ENCODE data around the gene NHLH2. TPM values are rescaled to one million over a fixed set of nuclear protein-coding genes. Genes with fewer than 3 reads are reported as not detected.

NHLH2 gene
- total and polyA plus RNA-seq, 5 donors from 2014 or later, result not detected

DNA sequence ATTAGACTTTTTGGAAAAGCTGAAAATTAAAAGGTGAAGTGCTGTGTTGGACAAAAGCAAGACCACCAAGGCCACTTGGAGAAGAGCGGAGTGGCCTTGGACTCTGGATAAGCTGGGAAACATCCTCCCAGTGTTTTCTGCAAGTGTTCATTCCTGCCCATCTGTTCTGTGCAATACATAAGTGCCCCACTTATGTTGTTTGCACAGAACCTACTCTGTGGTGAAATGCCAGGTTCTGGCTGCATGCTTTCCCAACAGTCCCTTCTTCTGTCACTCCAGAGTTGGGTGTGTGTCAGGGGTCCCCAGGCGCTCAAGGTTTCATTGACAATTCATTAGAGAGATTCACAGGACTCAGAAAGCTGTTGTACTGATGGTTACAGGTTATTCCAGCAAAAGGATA is 30.3 kb downstream of the NHLH2 start:
- peaks cover 3% of the 10 kb centered on the region for H3K4me1 ChIP-seq (ENCODE audit: control insufficient read depth, insufficient read depth, low read length, poor library complexity, severe bottlenecking)
- no peak overlapping the region for H3K4me3 ChIP-seq (ENCODE audit: low read depth, low read length)
- no peak for ATAC-seq (ENCODE audit: low read depth in 2 of 2)
- no peaks in the 10 kb centered on the region for H3K9me3 ChIP-seq (ENCODE audit: control insufficient read depth in 2 of 2, low read length in 2 of 2)
- H3K27ac Mint-ChIP-seq, result no peak overlapping the region
- no peak overlapping the region for H3K27ac ChIP-seq (ENCODE audit: insufficient read depth, low read length, poor library complexity, severe bottlenecking)
- H3K4me1 Mint-ChIP-seq, result no peaks in the 10 kb centered on the region
- DNase-seq, result no peak
- H3K9me3 Mint-ChIP-seq, result no peaks in the 10 kb centered on the region
- H3K27me3 ChIP-seq (ENCODE audit: control insufficient read depth, insufficient read depth, low read length), result peaks cover 7% of the 10 kb centered on the region
- H3K36me3 Mint-ChIP-seq, result no peaks in the 10 kb centered on the region
- H3K36me3 ChIP-seq (ENCODE audit: control insufficient read depth, insufficient read depth, low read length), result no peaks in the 10 kb centered on the region
- H3K4me3 Mint-ChIP-seq, result no peak overlapping the region
- H3K27me3 Mint-ChIP-seq, result peaks cover 15% of the 10 kb centered on the region

DNA sequence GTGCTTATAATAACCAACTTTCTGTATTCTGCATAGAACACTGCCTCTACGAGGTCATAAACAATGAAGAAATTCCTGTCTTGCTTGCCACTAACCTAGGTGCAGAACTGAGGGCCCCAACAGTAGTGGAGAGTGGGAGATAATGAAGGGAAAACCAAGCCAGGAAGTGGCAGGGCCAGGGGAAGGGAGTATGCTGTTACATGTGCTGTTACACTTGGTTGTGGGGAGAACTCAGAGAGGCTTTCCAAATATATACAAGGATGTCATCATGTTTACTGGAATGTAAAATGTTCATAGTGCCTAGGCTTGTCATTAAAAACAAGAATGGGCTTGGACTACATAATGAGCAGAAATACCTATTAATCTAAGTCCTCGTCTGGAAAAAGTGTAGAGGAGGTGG is 31.1 kb downstream of the NHLH2 start:
- ATAC-seq (ENCODE audit: low read depth in 2 of 2) (no peak), DNase-seq (no peak)
- no peaks in the 10 kb centered on the region for H3K36me3 Mint-ChIP-seq
- no peaks in the 10 kb centered on the region for H3K9me3 Mint-ChIP-seq
- H3K4me3 Mint-ChIP-seq, result no peak overlapping the region
- no peak overlapping the region for H3K27ac ChIP-seq (ENCODE audit: insufficient read depth, low read length, poor library complexity, severe bottlenecking)
- peaks cover 18% of the 10 kb centered on the region for H3K27me3 Mint-ChIP-seq
- H3K27me3 ChIP-seq (ENCODE audit: control insufficient read depth, insufficient read depth, low read length), result peaks cover 5% of the 10 kb centered on the region
- no peak overlapping the region for H3K27ac Mint-ChIP-seq
- H3K36me3 ChIP-seq (ENCODE audit: control insufficient read depth, insufficient read depth, low read length), result no peaks in the 10 kb centered on the region
- H3K9me3 ChIP-seq (ENCODE audit: control insufficient read depth in 2 of 2, low read length in 2 of 2), result no peaks in the 10 kb centered on the region
- H3K4me1 ChIP-seq (ENCODE audit: control insufficient read depth, insufficient read depth, low read length, poor library complexity, severe bottlenecking), result peaks cover 3% of the 10 kb centered on the region
- no peak overlapping the region for H3K4me3 ChIP-seq (ENCODE audit: low read depth, low read length)
- no peaks in the 10 kb centered on the region for H3K4me1 Mint-ChIP-seq

DNA sequence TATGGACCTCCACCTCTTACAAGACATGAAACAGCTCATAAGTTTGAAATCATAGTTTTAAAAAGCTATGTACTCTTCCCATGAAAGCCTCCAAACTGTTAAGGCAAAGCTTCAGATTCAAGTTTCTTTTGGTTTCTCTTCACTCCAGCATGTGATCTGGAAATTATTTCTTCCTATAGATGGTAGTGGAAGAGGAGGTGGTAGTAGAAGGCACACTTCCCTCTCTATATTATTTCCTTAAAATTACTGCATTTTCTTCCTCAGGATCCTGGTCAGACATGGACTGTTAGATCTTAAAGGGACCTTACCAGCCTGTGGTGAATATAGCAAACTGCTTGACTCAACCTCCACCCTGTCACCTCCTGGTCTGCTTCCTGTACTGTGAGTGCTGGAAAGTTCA is 31.9 kb downstream of the NHLH2 start:
- ATAC-seq (ENCODE audit: low read depth in 2 of 2), result no peak
- Mint-ChIP-seq H3K4me1 (no peaks in the 10 kb centered on the region), H3K36me3 (no peaks in the 10 kb centered on the region), H3K9me3 (no peaks in the 10 kb centered on the region), H3K27ac (no peak overlapping the region), H3K27me3 (peaks cover 19% of the 10 kb centered on the region), H3K4me3 (no peak overlapping the region)
- no peak for DNase-seq
- Histone ChIP-seq H3K36me3 (ENCODE audit: control insufficient read depth, insufficient read depth, low read length) (no peaks in the 10 kb centered on the region), H3K27me3 (ENCODE audit: control insufficient read depth, insufficient read depth, low read length) (peaks cover 3% of the 10 kb centered on the region), H3K4me1 (ENCODE audit: control insufficient read depth, insufficient read depth, low read length, poor library complexity, severe bottlenecking) (peaks cover 3% of the 10 kb centered on the region), H3K9me3 (ENCODE audit: control insufficient read depth in 2 of 2, low read length in 2 of 2) (no peaks in the 10 kb centered on the region), H3K4me3 (ENCODE audit: low read depth, low read length) (no peak overlapping the region), H3K27ac (ENCODE audit: insufficient read depth, low read length, poor library complexity, severe bottlenecking) (no peak overlapping the region)

DNA sequence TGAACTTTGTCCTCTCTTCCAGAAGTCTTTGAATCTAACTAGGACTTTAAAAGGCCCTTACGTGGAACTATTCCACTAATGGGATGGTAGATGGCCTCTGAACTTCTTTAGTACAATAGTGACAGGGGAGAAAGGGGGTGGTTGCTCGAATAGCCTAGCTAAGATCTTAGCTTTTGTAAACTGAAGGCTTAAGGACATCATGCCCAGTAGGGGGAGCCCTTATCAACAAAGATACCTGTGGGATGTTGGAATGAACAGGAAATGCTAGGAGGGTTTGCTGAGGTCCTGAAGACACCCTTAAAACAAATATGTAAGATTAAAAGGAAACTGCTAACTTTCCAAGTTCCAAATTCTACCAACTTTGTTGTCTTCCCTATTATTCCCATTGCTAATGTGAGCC is 33.2 kb downstream of the NHLH2 start:
- Mint-ChIP-seq H3K27ac (no peak overlapping the region), H3K4me1 (no peaks in the 10 kb centered on the region), H3K9me3 (no peaks in the 10 kb centered on the region), H3K36me3 (no peaks in the 10 kb centered on the region), H3K27me3 (peaks cover 10% of the 10 kb centered on the region), H3K4me3 (no peak overlapping the region)
- Histone ChIP-seq H3K27me3 (ENCODE audit: control insufficient read depth, insufficient read depth, low read length) (peaks cover 2% of the 10 kb centered on the region), H3K4me3 (ENCODE audit: low read depth, low read length) (no peak overlapping the region), H3K36me3 (ENCODE audit: control insufficient read depth, insufficient read depth, low read length) (no peaks in the 10 kb centered on the region), H3K4me1 (ENCODE audit: control insufficient read depth, insufficient read depth, low read length, poor library complexity, severe bottlenecking) (peaks cover 3% of the 10 kb centered on the region), H3K9me3 (ENCODE audit: control insufficient read depth in 2 of 2, low read length in 2 of 2) (no peaks in the 10 kb centered on the region), H3K27ac (ENCODE audit: insufficient read depth, low read length, poor library complexity, severe bottlenecking) (no peak overlapping the region)
- no peak for ATAC-seq (ENCODE audit: low read depth in 2 of 2)
- DNase-seq, result peak in 2 of 3 donors; percentile 9 to 67

DNA sequence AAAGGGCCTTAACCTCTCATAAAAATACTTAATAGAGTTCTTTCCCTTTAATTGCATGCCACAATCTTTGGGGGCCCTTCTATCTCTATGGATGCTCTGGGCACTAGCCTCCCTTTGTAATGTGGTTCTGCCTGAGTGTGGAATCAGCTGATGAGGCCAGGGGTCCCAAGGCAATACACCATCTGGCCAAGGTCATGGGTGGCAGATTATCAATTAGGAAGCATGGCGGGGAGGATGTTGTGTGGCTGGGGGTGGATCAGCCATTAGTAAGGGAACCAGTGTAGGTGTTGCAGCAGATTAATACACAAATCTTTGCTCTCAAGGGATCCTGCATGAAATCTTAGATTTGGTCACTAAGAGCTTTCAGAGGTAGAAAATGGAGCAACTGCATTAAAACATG is 35.3 kb downstream of the NHLH2 start:
- no peak overlapping the region for H3K4me3 ChIP-seq (ENCODE audit: low read depth, low read length)
- ATAC-seq (ENCODE audit: low read depth in 2 of 2), result no peak
- peaks cover 3% of the 10 kb centered on the region for H3K4me1 ChIP-seq (ENCODE audit: control insufficient read depth, insufficient read depth, low read length, poor library complexity, severe bottlenecking)
- Mint-ChIP-seq H3K4me1 (no peaks in the 10 kb centered on the region), H3K27ac (no peak overlapping the region), H3K4me3 (no peak overlapping the region), H3K36me3 (no peaks in the 10 kb centered on the region), H3K9me3 (peaks cover 0 to 4% (median 0%) of the 10 kb centered on the region in 7 donors), H3K27me3 (peaks cover 10% of the 10 kb centered on the region)
- peaks cover 5% of the 10 kb centered on the region for H3K27me3 ChIP-seq (ENCODE audit: control insufficient read depth, insufficient read depth, low read length)
- no peaks in the 10 kb centered on the region for H3K9me3 ChIP-seq (ENCODE audit: control insufficient read depth in 2 of 2, low read length in 2 of 2)
- no peak overlapping the region for H3K27ac ChIP-seq (ENCODE audit: insufficient read depth, low read length, poor library complexity, severe bottlenecking)
- no peak for DNase-seq
- H3K36me3 ChIP-seq (ENCODE audit: control insufficient read depth, insufficient read depth, low read length), result no peaks in the 10 kb centered on the region

DNA sequence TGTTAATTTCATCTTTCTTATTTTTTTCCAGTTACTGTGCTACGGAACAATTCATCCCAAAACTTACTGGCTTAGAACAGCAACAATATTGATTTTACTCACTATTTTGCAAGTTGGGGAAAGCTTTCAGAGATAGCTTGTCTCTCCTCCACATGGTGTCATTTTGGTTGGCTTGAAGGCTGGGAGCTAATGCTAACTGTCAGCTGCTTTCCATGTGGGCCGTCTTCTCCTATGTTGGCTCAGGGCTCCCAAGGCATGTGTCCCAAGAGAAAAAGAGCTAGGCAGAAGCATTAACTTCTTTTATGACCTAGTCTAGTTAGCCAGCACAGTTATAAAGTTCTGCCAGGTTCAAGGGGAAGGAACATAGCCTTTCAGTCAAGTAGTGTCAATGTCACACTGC is 38.5 kb downstream of the NHLH2 start:
- peaks cover 0 to 4% (median 0%) of the 10 kb centered on the region in 7 donors for H3K9me3 Mint-ChIP-seq
- H3K4me3 ChIP-seq (ENCODE audit: low read depth, low read length), result no peak overlapping the region
- H3K4me1 Mint-ChIP-seq, result no peaks in the 10 kb centered on the region
- no peaks in the 10 kb centered on the region for H3K4me1 ChIP-seq (ENCODE audit: control insufficient read depth, insufficient read depth, low read length, poor library complexity, severe bottlenecking)
- H3K4me3 Mint-ChIP-seq, result no peak overlapping the region
- no peak for DNase-seq
- H3K27me3 Mint-ChIP-seq, result peaks cover 15% of the 10 kb centered on the region
- peaks cover 5% of the 10 kb centered on the region for H3K27me3 ChIP-seq (ENCODE audit: control insufficient read depth, insufficient read depth, low read length)
- no peaks in the 10 kb centered on the region for H3K36me3 ChIP-seq (ENCODE audit: control insufficient read depth, insufficient read depth, low read length)
- ATAC-seq (ENCODE audit: low read depth in 2 of 2), result no peak
- no peak overlapping the region for H3K27ac Mint-ChIP-seq
- no peak overlapping the region for H3K27ac ChIP-seq (ENCODE audit: insufficient read depth, low read length, poor library complexity, severe bottlenecking)
- H3K36me3 Mint-ChIP-seq, result no peaks in the 10 kb centered on the region
- H3K9me3 ChIP-seq (ENCODE audit: control insufficient read depth in 2 of 2, low read length in 2 of 2), result no peaks in the 10 kb centered on the region

DNA sequence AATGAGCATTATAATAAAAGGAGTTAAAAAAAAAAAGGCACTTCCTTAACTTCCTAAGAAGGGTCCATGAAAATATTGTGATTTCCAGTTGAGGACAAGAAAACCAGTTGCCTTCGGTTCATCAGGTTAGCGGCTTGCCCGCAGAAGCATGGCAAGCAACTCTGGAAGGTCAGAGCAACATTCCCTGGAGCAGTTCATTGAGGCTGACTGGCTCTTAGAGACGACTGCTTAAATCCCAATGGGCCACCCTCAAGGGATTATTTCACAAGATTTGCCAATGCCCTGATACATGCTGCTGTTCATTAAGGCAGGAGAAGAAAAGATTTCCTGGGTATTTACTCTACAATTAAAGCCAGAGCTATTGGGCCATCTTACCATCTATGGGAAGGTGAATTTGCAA is 43.4 kb downstream of the NHLH2 start:
- H3K27ac Mint-ChIP-seq, result no peak overlapping the region
- no peak overlapping the region for H3K4me3 ChIP-seq (ENCODE audit: low read depth, low read length)
- H3K4me1 Mint-ChIP-seq, result no peaks in the 10 kb centered on the region
- peaks cover 8% of the 10 kb centered on the region for H3K27me3 ChIP-seq (ENCODE audit: control insufficient read depth, insufficient read depth, low read length)
- peaks cover 9% of the 10 kb centered on the region for H3K27me3 Mint-ChIP-seq
- no peaks in the 10 kb centered on the region for H3K36me3 ChIP-seq (ENCODE audit: control insufficient read depth, insufficient read depth, low read length)
- no peak for DNase-seq
- no peaks in the 10 kb centered on the region for H3K36me3 Mint-ChIP-seq
- no peaks in the 10 kb centered on the region for H3K4me1 ChIP-seq (ENCODE audit: control insufficient read depth, insufficient read depth, low read length, poor library complexity, severe bottlenecking)
- no peak overlapping the region for H3K27ac ChIP-seq (ENCODE audit: insufficient read depth, low read length, poor library complexity, severe bottlenecking)
- no peak overlapping the region for H3K4me3 Mint-ChIP-seq
- H3K9me3 ChIP-seq (ENCODE audit: control insufficient read depth in 2 of 2, low read length in 2 of 2), result no peaks in the 10 kb centered on the region
- ATAC-seq (ENCODE audit: low read depth in 2 of 2), result no peak
- H3K9me3 Mint-ChIP-seq, result peaks cover 0 to 4% (median 0%) of the 10 kb centered on the region in 7 donors

DNA sequence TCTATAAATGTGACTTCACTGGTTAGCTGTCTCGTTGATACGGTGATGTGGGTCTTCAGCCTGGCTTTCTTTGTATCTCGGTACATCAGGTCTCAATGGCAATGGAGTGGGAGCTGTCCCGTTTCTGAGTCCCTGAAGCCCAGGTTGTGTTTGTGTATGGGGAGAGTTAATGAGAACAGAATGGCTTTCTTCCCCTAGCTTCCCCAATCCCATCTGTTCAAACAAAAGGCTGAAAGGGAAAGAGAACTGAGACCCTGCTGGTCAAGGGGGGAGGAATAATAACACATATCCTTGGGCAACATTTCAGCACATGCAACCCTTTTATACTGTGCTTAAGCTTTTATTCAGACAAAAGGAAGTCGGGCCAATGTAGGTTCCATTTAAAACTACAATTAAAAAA is 44.0 kb downstream of the NHLH2 start:
- H3K4me1 Mint-ChIP-seq, result no peaks in the 10 kb centered on the region
- ATAC-seq (ENCODE audit: low read depth in 2 of 2) (no peak), DNase-seq (no peak)
- peak overlapping the region in 1 of 4 donors; percentile 83 for H3K4me3 Mint-ChIP-seq
- H3K27me3 ChIP-seq (ENCODE audit: control insufficient read depth, insufficient read depth, low read length), result peaks cover 6% of the 10 kb centered on the region
- no peak overlapping the region for H3K27ac Mint-ChIP-seq
- peaks cover 9% of the 10 kb centered on the region for H3K27me3 Mint-ChIP-seq
- no peak overlapping the region for H3K27ac ChIP-seq (ENCODE audit: insufficient read depth, low read length, poor library complexity, severe bottlenecking)
- peaks cover 0 to 4% (median 0%) of the 10 kb centered on the region in 7 donors for H3K9me3 Mint-ChIP-seq
- H3K4me3 ChIP-seq (ENCODE audit: low read depth, low read length), result no peak overlapping the region
- no peaks in the 10 kb centered on the region for H3K4me1 ChIP-seq (ENCODE audit: control insufficient read depth, insufficient read depth, low read length, poor library complexity, severe bottlenecking)
- no peaks in the 10 kb centered on the region for H3K36me3 Mint-ChIP-seq
- no peaks in the 10 kb centered on the region for H3K36me3 ChIP-seq (ENCODE audit: control insufficient read depth, insufficient read depth, low read length)
- no peaks in the 10 kb centered on the region for H3K9me3 ChIP-seq (ENCODE audit: control insufficient read depth in 2 of 2, low read length in 2 of 2)
